HG02938 (cell line): Measurements from ENCODE around the gene SLC26A9.

Experiments used
- ATAC-seq: cut with Tn5 transposase; IDR thresholded peaks from one replicate; pipeline ENCODE4 v1.9.1; 2021; ENCODE audit warnings: mild to moderate bottlenecking, moderate library complexity; ENCODE audit not compliant: unreplicated experiment

SLC26A9 gene

DNA sequence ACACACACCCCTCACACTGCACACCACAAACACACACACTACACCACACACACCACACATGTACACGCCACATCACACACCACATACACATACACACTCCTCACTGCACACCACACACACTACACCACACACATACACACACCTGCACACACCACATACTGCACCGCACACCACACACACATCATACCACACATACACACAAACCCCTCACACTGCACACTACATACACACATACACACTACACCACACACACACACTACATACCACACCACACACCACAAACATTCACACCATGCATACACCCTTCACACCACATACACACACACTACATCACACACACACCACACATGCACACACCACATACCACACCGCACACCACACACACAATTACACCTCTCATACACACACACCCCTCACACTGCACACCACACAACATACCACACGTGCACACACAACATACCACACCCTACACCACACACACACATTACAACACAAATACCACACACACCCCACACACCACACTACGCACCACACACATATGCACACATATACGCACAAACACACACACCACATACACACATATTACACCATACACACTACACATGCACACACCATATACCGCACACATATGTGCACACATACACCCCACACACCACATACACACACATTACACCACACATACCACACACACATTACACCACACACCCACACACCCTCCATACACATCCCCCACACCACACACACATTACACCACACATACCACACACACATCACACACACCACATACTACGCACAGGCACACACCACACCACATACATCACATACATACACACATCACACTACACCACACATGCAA is 30.3 kb upstream of the SLC26A9 start:
- no peak for ATAC-seq

DNA sequence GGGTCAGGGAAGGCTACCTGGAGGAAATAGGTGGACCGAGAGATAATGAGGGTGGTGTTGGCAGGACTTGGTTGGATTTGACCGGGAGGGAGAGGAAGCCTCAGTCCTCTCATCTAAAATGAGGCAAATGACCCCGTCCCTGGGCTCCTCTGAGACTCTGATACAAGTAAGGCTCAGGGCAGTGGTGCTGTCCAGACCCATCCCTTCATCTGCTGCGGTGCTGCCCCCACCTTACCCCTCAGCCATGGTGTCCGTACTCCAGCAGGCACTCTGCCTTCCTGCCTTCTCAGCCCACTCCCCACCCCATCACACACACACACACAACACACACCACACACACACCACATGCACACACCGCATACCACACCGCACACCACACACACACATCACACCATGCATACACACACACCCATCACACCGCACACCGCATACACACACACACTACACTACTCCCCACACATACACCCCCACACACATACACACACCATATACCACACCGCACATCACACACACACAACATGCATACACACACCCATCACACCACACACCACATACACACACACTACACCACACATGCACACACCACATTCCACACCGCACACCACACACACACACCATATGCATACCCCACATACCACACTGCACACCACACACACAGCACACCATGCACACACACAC is 29.4 kb upstream of the SLC26A9 start:
- no peak for ATAC-seq

DNA sequence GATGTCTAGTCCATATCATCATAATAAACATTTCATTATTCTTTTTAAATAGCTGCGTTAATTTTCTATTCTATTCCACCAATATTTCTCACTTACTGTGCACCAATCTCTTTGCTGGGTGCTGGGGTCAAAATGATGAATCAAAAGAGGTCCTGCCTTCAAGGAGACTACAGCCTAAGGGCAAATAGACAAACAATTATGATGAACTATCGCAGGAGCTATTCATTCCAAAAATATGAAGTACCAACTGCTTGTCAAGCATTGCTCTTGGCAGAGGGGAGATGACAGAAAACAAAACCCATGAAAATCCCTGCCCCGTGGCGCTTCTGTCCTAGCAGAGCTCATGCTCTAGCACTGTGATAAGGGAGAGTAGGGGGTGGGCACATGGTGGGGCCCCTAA is 28.8 kb upstream of the SLC26A9 start:
- ATAC-seq: no peak

DNA sequence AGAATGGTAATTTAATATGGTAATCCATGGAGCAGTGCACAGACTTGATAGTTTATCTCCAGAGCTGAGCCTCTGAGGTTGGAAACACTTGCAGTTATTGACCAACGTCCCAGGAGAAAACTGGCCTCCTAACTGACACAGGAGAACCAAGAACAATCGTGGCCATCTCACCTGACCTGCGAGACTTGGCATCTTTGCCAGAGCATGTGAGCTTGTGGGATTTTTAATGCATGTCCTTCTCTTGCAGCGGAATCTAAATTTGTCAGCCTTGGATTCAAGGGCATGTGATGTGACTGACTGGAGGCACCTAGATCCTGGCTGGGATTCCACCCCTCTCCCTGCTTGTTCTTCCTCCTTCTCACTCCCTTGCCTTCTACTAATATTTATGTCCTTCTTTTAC is 27.8 kb upstream of the SLC26A9 start:
- ATAC-seq: no peak

DNA sequence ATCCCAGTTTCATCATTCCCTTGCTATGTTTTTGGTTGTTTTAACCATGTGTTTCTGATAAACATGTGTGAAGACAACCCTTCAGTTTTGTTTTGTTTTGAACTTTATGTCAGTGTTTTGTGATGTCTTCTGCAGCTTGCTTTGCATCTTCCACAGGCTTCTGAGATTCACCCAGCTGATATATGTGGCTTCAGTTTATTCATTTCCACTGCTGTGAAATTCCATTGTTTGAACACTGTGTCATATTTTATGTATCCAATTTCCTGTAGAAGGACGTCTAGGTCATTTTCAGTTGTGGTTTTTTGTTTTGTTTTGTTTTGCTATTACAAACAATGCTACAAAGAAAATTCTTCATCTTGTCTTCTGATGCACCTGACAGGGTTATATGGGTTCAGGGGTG is 27.2 kb upstream of the SLC26A9 start:
- no peak for ATAC-seq

DNA sequence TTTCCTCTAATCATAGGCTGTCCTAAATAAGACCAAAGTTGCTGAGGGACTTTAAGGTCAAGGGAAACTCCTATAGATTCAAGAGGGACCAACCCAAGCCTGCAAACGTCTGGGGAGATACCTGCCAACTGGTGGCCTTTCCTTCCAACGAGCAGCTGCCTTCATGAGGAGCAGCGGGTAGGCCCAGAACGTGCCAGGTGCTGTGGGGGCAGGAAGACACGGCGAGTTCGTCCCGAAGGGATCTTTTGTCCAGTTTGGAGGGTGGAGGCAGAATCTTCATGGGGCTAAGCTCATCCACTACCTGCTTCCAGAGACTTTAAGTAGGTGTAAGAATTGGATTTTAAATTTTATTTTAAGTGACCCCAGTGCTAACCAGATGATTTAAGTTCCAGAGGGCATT is 26.0 kb upstream of the SLC26A9 start:
- ATAC-seq: no peak

DNA sequence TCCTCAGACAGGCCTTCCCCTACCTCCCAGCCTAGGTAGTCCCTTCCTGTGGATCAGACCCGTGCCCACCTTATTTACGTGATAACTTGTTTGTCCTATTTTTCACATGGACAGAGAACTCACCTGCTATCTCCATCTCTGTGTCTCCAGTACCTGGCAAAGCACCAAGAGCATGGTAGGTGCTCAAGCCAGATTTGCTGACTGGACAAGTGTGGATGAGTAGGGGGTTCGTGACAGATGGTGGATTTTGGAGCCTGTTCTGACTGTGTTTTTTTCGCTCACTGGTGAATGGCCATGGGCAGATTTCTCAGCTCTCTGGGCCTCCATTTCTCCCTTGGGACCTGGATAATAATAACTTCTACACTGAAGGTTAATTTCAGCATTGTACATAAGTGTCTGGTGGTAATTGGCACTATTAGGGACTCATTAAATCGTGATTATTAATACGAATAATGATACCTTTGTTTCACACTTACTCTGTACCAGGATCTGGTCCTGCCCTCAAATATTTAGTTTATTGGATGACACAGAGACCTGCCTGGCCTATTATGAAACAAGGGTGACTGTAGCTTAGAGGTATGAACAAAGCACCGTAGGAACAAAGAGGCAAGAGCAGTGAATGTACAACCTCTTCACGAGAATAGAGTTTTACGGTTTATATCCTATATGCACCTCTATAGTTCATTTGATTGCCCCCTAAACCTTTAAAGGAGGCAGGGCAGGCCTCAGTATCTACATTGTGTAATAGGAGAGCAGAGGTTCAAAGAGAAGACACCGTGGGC is 24.5 kb upstream of the SLC26A9 start:
- ATAC-seq: no peak

DNA sequence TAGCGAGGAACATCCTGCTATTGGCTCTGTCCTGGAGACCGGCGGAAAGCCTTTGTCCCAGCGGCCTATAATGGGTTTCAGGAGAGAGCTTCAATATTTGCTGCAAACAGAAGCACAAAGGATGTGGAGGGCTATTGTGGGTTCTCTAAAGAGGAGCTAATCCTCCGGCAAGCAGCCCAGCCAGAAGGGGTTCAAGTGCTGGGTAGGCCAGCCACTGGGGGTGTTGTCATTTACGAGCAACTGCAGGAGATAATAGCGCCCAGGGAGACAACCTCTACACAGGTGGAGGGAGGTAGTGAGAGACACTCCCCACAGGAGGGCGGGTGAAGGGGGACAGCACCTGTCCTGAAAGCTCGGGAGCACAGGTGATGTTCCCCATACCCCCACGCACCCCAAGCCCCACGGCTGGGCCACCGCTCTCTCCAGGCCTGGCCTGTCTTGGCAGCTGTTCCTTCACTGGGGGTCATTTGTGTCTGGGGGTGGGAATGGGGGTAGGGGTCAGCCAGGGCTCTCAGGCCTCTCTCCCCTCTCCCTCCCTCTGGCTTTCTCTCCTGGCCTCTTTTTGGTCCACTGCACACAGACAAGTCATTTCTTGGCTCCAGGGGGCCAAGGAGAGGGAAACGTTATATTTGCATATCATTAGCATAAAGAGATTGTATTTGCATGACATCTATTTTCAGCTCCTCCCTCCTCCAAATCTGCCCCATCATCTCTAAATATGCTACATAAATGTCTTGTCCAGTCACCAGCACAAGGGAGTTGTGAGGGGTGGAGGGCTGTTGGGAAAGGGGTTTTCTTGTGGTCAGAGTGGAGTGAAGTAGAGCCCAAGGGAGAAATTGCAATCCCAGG is 22.0 kb upstream of the SLC26A9 start:
- no peak for ATAC-seq

DNA sequence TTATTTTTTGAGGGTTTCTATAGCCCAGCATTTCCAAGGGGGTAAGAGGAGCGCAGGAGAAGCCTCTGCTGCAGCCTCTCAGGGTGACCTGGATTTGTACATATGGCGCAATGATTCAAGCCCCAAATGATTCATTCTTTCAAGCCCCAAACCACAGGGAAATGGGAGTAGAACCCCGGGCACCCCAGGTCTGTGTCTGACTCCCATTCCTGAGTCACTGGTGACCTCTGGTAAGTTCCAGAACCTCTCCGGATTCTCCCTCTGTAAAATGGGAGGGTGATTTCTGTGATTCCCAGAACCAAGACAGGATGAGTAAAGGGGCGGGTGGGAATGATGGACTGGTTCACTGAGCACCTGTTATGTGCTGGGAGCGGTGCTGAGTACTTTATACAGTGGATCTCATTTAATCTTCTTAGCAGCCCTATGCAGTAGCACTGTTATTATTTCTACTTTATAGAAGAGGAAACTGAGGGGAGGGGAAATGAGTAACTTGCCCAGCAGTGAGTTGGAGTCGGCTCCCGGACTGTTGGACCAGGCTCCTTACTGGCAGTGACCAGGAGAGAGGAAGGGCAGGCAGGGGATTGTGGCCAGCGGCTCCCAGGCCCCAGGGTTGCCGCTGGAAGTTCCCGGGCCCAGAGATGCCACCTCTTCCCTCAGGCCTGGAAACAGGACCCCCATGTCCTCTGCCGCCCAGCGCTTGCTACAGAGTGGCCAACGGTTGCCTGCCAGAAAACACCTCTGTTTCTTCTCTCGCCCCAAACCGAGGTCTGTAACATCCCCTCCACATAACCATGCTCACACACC is 20.3 kb upstream of the SLC26A9 start:
- ATAC-seq: no peak

DNA sequence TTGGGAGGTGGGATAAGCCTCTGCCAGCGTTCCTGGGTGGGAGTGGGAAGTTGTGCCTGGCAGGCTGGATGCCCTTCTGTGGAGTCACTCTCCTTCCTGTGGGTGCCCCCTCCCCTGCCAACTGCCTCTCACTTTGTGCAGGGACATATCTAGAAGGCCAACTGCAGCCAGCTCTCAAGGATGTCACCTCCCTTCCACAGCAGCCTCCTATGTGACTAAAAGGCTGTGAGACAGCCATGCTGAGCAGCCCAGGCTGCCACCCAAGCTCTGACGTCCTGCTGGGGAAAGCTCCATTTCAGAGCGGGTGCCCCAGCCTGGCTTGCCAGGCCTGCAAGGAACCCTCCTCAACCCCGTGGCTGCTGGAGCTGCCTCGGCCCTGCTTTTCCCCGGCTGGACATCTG is 19.6 kb upstream of the SLC26A9 start:
- no peak for ATAC-seq

DNA sequence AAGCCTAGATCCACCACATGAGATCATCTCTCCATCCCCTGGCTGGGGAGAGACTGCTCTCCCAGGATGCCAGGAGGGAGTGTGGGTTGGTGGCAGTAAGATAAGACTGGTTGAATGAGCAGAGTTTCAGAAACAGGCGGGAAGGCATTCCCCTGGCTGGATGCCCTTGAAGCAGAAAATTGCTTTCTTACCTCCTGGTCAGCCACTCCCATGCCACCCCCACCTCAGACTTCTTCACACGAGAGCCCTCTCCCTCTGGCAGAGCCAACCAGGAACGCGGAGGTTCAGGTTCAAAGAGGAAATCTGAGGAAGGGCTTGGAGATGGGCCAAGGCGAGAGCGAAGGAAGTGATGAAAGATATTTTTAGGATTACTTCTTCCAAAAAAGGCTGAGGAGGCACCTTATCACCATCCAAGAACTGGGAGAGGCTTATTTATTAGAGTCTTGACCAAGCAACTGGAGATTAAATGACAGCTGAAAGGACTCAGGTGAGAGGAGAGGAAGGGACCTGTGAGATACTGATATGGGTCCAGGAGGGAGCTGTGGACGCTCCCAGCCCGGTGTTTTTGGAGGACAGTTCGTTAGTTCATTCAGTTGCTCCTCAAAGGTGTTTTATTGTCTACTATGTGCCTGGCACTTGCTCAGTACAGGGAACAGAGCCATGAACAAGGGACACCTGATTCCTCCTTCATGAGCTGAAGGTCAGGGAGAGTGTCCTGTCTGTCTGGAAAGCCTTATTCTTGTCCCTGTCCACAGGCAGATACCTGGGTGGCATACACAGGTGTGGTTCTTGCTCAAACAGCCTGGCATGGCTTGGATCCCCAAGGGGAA is 18.9 kb upstream of the SLC26A9 start:
- no peak for ATAC-seq

DNA sequence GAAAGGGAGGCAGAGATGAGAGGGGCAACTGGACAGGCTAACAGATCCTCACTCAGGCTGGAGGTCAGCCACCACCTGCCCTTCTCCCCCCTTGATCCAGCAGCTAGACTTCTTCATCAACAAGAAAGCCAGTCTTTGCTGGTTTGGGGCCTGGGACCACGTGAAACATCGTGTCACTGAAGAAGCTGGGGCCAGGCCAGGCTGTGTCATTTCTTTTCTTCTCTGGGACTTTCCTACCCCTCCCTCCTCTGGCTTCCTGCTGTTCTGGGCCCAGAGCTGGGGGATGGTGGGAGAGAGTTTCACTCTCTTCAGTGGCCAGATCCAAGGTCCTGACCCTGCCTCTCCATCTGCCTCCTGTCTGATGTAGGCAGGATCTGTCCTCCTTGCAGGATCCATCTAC is 18.1 kb upstream of the SLC26A9 start:
- ATAC-seq: no peak

DNA sequence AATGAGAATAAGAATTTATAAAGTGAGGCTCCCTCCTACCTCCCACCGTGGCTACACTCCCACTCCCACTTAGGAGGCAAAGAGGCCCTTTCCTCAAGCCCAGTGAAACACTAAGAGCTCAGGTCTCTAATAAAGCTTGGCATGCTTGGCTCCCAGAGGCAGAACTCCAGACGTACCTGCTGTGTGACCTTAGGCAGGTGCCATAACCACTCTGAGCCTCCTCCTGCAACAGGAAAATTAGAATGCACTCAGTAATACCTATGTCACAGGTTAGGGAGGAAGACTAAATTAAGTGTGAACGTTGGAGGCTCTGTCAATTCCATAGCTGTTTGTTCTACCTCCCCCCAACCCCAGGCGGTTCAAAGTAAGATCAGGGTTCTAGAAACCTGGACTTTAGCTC is 16.5 kb upstream of the SLC26A9 start:
- ATAC-seq: no peak

DNA sequence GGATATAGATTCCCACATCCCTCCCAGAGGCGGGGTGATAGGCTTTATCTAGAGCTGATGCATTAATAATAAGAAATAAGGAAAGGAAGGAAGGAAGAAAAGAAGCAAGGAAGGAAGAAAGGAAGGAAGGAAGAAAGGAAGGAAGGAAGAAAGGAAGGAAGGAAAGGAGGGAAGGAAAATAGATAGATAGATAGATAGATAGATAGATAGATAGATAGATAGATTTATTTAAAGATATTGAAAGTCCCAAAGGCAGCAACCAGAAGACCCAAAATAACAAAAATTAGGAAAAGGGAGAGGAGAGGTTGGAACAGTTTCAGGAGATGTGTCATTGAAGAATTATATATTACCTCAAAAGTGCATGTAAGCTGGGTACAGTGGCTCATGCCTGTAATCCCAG is 12.2 kb upstream of the SLC26A9 start:
- no peak for ATAC-seq

DNA sequence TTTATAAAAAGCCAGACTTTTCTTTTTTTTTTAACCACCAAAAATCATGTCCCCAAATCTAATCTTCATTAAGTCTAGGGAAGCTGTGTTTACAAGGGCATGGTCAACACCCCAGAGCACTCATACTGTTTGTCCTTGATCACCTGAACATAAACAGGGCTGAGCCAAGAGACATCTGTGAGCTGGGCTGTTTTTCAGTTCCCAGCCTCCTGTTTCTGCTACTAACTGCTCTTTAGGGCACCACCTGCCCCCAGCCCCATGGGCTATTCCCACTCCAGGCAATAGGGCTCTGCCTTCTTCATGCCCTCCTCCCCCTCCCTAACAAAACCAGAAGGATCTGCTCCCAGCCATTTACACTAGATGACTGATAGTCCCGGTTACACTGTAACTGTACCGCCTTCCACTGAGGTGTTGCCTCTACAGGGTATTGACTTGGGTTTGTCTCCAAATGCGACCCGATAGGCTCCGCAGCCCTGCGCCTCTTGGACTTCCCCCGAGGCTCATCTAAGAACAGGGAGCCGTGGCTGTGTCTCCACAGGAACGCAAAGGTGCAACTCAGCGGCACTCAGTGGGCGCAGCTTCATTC is 11.7 kb upstream of the SLC26A9 start:
- ATAC-seq: no peak

DNA sequence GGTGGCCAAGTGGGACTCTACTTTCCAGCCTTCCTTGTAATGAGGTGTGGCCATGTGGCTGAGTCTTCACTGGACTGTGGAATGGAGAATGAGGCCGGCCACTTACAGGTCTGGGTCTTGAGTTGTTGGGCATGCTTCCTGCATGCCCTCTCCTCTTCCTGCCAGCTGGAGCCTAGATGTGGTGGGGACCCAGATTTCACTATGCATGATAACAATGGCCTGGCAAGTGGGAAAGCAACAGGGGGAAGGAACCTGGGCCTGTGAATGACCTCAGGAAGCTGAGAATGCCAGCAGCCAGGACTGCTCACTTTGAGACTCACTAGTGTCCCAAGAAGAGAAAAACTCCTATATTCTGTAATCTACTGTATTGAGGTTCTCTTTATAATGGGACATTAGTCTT is 8.5 kb upstream of the SLC26A9 start:
- no peak for ATAC-seq

DNA sequence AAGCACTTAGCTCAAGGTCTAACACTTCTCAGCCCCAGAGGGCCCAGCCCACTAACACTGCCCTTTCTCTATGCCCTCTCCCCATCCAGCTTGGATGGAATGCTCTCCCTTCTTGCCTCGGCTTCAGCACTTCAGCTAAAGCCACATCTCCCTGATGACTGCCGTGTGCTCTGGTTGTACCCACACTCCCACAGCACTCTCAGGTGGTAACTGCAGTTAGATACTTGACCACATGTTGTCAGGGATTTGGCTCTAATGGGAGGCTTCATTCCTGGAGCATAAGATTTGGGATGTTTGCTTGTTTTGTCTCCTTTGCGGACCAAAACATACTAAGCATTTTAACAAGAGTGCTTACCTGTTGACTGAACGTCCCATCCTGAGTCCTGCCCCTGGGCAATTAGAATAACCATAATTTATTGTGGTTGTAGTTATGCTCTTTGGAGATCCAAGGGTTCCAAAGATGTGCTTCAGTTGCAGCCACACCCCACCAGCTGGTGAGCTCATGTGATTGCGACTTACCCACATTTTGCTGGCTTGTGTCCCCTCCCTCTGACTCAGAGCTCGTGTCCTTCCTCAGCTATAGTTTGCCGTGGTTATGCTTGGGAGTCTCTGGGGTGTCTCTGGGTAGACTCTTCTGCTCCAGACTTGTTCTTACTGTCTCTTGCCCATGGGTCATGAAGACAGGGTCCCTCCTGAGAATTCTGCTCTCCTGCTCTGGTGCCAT is 7.7 kb upstream of the SLC26A9 start:
- no peak for ATAC-seq

DNA sequence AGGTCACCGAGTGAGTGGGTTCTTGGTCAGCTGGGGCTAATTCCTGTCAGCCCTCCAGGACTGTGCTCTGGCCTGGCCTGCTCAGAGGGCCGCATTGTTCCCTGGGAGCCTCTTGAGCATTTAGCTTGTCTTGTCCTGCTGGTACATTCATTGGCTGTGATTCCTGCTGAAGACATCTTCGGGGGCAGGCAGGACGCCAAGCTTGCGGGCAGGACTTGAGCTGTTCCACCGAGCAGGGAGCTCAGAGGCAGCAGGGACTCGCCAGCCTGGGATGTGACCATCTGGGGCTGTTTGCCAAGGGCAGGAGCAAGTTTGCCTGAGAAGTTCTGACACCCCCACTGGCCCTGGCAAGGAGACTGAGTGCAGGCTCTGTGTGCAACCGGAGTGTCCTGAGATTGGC is 7.0 kb upstream of the SLC26A9 start:
- ATAC-seq: no peak
